Upper lobe of right lung (tissue), 1 donor: ENCODE results near the gene UCHL3. TPM values are rescaled to one million over a fixed set of nuclear protein-coding genes. Genes with fewer than 3 reads are reported as not detected.

Source experiments
- ATAC-seq: fragments of 200-7000 bp; cut with Tn5 transposase; one replicate; pipeline ENCODE4 v1.9.1; 2020; ENCODE audit warnings: mild to moderate bottlenecking, moderate library complexity
- DNase-seq: peaks from one replicate; pipeline ENCODE4 v3.0.0-alpha.2; 2020
- H3K27ac ChIP-seq: fragments of 200-600 bp; one replicate; pipeline ENCODE4 v1.8.0; 2022
- H3K27me3 ChIP-seq: fragments of 200-600 bp; one replicate; pipeline ENCODE4 v1.8.0; 2022; ENCODE audit warnings: mild to moderate bottlenecking
- H3K36me3 ChIP-seq: fragments of 200-600 bp; one replicate; pipeline ENCODE4 v1.8.0; 2022
- H3K4me1 ChIP-seq: fragments of 200-600 bp; one replicate; pipeline ENCODE4 v1.8.0; 2022
- H3K4me3 ChIP-seq: fragments of 200-600 bp; one replicate; pipeline ENCODE4 v1.8.0; 2022; ENCODE audit warnings: mild to moderate bottlenecking
- H3K9me3 ChIP-seq: fragments of 200-600 bp; one replicate; pipeline ENCODE4 v1.8.0; 2022
- CTCF ChIP-seq: fragments of 200-600 bp; IDR thresholded peaks from one replicate; pipeline ENCODE4 v1.8.0; 2022; ENCODE audit warnings: antibody characterized with exemption
- intact Hi-C: fragments of 100-400 bp; cut with DNase I; formaldehyde crosslinking; loops from one replicate; pipeline ENCODE4 v1.11.0; 2022
- total RNA-seq: library from RNA; stranded (reverse); fragmentation: NEBNext Ultra II Directional; extraction: Animal tissue kit (Norgen Biotek cat#: 25700); gene quantifications from one replicate; pipeline ENCODE4 v1.2.1, GENCODE V29; 2021
- donor health status: DM: no; HTN: yes; CAD: no; lungs with severe emphysema.

UCHL3 gene
- total RNA-seq, 1 donor from 2014 or later = 12.9 TPM

GRCh38 chr13:75579529-75579928 lies 29.9 kb downstream of the UCHL3 start:
- intact Hi-C loops = no loop called here
- Histone ChIP-seq H3K27me3 (no peaks in the 10 kb centered on the region), H3K4me1 (no peaks in the 10 kb centered on the region), H3K36me3 (no peaks in the 10 kb centered on the region), H3K4me3 (no peak overlapping the region), H3K9me3 (no peaks in the 10 kb centered on the region), H3K27ac (no peak overlapping the region)
- ATAC-seq (no peak), DNase-seq (no peak)
- TF ChIP-seq CTCF = no peak

- Histone ChIP-seq H3K36me3 (no peaks in the 10 kb centered on the region), H3K4me3 (no peak overlapping the region), H3K27me3 (no peaks in the 10 kb centered on the region), H3K27ac (no peak overlapping the region), H3K4me1 (no peaks in the 10 kb centered on the region), H3K9me3 (no peaks in the 10 kb centered on the region)
- ATAC-seq (no peak), DNase-seq (no peak)
- intact Hi-C loops = no loop called here
- no peak for TF ChIP-seq CTCF
Measured at GRCh38 chr13:75581874-75582640, 32.5 kb downstream of the UCHL3 start.

- Histone ChIP-seq H3K9me3 (no peaks in the 10 kb centered on the region), H3K27me3 (no peaks in the 10 kb centered on the region), H3K27ac (no peak overlapping the region), H3K36me3 (no peaks in the 10 kb centered on the region), H3K4me1 (no peaks in the 10 kb centered on the region), H3K4me3 (no peak overlapping the region)
- no peak for TF ChIP-seq CTCF
- no peak for ATAC-seq
- no peak for DNase-seq
- intact Hi-C loops = no loop called here
Measured at GRCh38 chr13:75583091-75583490, 33.5 kb downstream of the UCHL3 start.

- Histone ChIP-seq H3K4me1 (no peaks in the 10 kb centered on the region), H3K27ac (no peak overlapping the region), H3K4me3 (no peak overlapping the region), H3K36me3 (no peaks in the 10 kb centered on the region), H3K27me3 (no peaks in the 10 kb centered on the region), H3K9me3 (no peaks in the 10 kb centered on the region)
- no peak for TF ChIP-seq CTCF
- ATAC-seq = no peak
- intact Hi-C loops = no loop called here
- DNase-seq = no peak
Measured at GRCh38 chr13:75585153-75585552, 35.6 kb downstream of the UCHL3 start.

GRCh38 chr13:75587679-75588078 lies 38.1 kb downstream of the UCHL3 start:
- H3K27me3 ChIP-seq = no peaks in the 10 kb centered on the region
- H3K27ac ChIP-seq = no peak overlapping the region
- H3K4me1 ChIP-seq = no peaks in the 10 kb centered on the region
- H3K9me3 ChIP-seq = no peaks in the 10 kb centered on the region
- no peak overlapping the region for H3K4me3 ChIP-seq
- no peak for DNase-seq
- peak; percentile 68 for ATAC-seq
- no peaks in the 10 kb centered on the region for H3K36me3 ChIP-seq
- no peak for TF ChIP-seq CTCF
- intact Hi-C loops = no loop called here
